Caco-2 (cell line): ENCODE data around the gene TRAPPC5. TPM values are rescaled to one million over a fixed set of nuclear protein-coding genes. Genes with fewer than 3 reads are reported as not detected.

ENCODE experiments used
- BruUV-seq: library from RNA; stranded (reverse); fragments of 400-500 nt; replicated peaks from 2 replicates; lab custom pipeline; 2021; lab: Mats Ljungman, UMichigan
- CTCF ChIA-PET: fragments of 300-600 bp; sonication (Branson Sonifier 250); formaldehyde crosslinking; loops from one replicate; lab custom pipeline; 2022; ENCODE audit warnings: antibody characterized with exemption; lab: Charles Lee
- POLR2A ChIA-PET: fragments of 300-600 bp; sonication (Branson Sonifier 250); formaldehyde crosslinking; loops from one replicate; lab custom pipeline; 2022; ENCODE audit warnings: antibody characterized with exemption; lab: Charles Lee
- DNase-seq, 2 experiments: peaks; one replicate each; pipeline versions ENCODE4 v3.0.0 to v3.0.0-alpha.2; 2020 to 2022
- H3K27me3 ChIP-seq: replicated peaks from 2 replicates; pipeline ENCODE4 v1.6.0; 2011; ENCODE audit warnings: low read length; ENCODE audit not compliant: control insufficient read depth, insufficient read depth
- H3K36me3 ChIP-seq: 2 replicates; pipeline ENCODE4 v1.5.1; 2011; ENCODE audit warnings: low read length; ENCODE audit not compliant: control insufficient read depth, insufficient read depth
- H3K4me1 ChIP-seq: fragments of 250-450 bp; sonication (Bioruptor Pico); 2 replicates; pipeline ENCODE4 v1.5.1; 2020; ENCODE audit warnings: mild to moderate bottlenecking
- H3K4me3 ChIP-seq: 2 replicates; pipeline ENCODE4 v1.5.1; 2011; ENCODE audit warnings: low read depth, mild to moderate bottlenecking, control low read depth, low read length
- H3K9me3 ChIP-seq: fragments of 250-450 bp; sonication (Bioruptor Pico); 2 replicates; pipeline ENCODE4 v1.5.1; 2020; ENCODE audit warnings: mild to moderate bottlenecking, moderate library complexity
- H3K27ac Mint-ChIP-seq: one replicate; pipeline ENCODE4 v1.8.0; 2022; ENCODE audit warnings: mixed read lengths; ENCODE audit not compliant: unreplicated experiment
- H3K27me3 Mint-ChIP-seq: one replicate; pipeline ENCODE4 v1.8.0; 2022; ENCODE audit warnings: mixed read lengths; ENCODE audit not compliant: insufficient read depth, unreplicated experiment
- H3K36me3 Mint-ChIP-seq: one replicate; pipeline ENCODE4 v1.8.0; 2022; ENCODE audit warnings: mild to moderate bottlenecking, mixed read lengths; ENCODE audit not compliant: insufficient read depth, unreplicated experiment
- H3K4me1 Mint-ChIP-seq: one replicate; pipeline ENCODE4 v1.8.0; 2022; ENCODE audit warnings: low read depth, mixed read lengths; ENCODE audit not compliant: unreplicated experiment
- H3K4me3 Mint-ChIP-seq: one replicate; pipeline ENCODE4 v1.8.0; 2022; ENCODE audit warnings: mild to moderate bottlenecking, moderate library complexity, mixed read lengths; ENCODE audit not compliant: unreplicated experiment
- H3K9me3 Mint-ChIP-seq: one replicate; pipeline ENCODE4 v1.8.0; 2022; ENCODE audit warnings: mixed read lengths; ENCODE audit not compliant: unreplicated experiment
- CTCF ChIP-seq, 2 experiments: fragments of 200-600 bp in 1 of 2; IDR thresholded peaks; 1 replicate in 1 of 2; 2 replicates in 1 of 2; pipeline versions ENCODE4 v1.5.1 to v1.8.0; 2011 to 2022; ENCODE audit warnings: antibody characterized with exemption in 1 of 2, control low read depth in 1 of 2, inconsistent platforms in 1 of 2, low read depth in 1 of 2, low read length in 1 of 2, mild to moderate bottlenecking in 1 of 2, moderate library complexity in 1 of 2; ENCODE audit not compliant: insufficient read depth in 1 of 2, severe bottlenecking in 1 of 2, unreplicated experiment in 1 of 2
- intact Hi-C: fragments of 100-400 bp; cut with micrococcal nuclease; formaldehyde crosslinking; loops from one replicate; pipeline ENCODE4 v1.10.0; 2022; ENCODE audit not compliant: unreplicated experiment
- total RNA-seq: library from RNA; stranded (reverse); gene quantifications from 2 replicates; pipeline ENCODE4 v1.2.3, GENCODE V29; 2022

The TRAPPC5 gene
- total RNA-seq, 1 experiment from 2014 or later, result 80.3 TPM

GRCh38 chr19:7679771-7680605 is 645 bp upstream of the TRAPPC5 start:
- H3K4me1 Mint-ChIP-seq, result peaks cover under 1% of the 10 kb centered on the region
- peaks cover 5% of the 10 kb centered on the region for H3K36me3 Mint-ChIP-seq
- no TSS peak for BruUV-seq
- H3K4me1 ChIP-seq, result peaks cover 10% of the 10 kb centered on the region; the same call in 1 of the 2 replicates
- no peaks in the 10 kb centered on the region for H3K36me3 ChIP-seq
- POLR2A ChIA-PET, result no interaction called here
- peak overlapping the region; percentile 97 for H3K4me3 ChIP-seq
- peaks cover under 1% of the 10 kb centered on the region for H3K9me3 Mint-ChIP-seq
- no peaks in the 10 kb centered on the region for H3K27me3 ChIP-seq
- no peaks in the 10 kb centered on the region for H3K9me3 ChIP-seq
- no peak for DNase-seq
- intact Hi-C loops, result loop anchor here (1.0 kb wide), 3 partner anchors 28 to 119 kb away; no protein-coding TSS in a partner anchor
- no peaks in the 10 kb centered on the region for H3K27me3 Mint-ChIP-seq
- peak overlapping the region; percentile 82 for H3K4me3 Mint-ChIP-seq
- no peak overlapping the region for H3K27ac Mint-ChIP-seq
- CTCF ChIA-PET, result interaction anchor here (0.6 to 1.7 kb wide), 13 partner anchors 17 to 173 kb away, joined by 3 to 34 read pairs (median 5); partner anchors contain the start of genes CAMSAP3, PET100 and XAB2
- no peak for TF ChIP-seq CTCF (IDR thresholded peaks at IDR 0.05; ENCODE audit: insufficient read depth in 1 of 2, low read depth in 1 of 2, low read length in 1 of 2, severe bottlenecking in 1 of 2, unreplicated experiment in 1 of 2)

DNA sequence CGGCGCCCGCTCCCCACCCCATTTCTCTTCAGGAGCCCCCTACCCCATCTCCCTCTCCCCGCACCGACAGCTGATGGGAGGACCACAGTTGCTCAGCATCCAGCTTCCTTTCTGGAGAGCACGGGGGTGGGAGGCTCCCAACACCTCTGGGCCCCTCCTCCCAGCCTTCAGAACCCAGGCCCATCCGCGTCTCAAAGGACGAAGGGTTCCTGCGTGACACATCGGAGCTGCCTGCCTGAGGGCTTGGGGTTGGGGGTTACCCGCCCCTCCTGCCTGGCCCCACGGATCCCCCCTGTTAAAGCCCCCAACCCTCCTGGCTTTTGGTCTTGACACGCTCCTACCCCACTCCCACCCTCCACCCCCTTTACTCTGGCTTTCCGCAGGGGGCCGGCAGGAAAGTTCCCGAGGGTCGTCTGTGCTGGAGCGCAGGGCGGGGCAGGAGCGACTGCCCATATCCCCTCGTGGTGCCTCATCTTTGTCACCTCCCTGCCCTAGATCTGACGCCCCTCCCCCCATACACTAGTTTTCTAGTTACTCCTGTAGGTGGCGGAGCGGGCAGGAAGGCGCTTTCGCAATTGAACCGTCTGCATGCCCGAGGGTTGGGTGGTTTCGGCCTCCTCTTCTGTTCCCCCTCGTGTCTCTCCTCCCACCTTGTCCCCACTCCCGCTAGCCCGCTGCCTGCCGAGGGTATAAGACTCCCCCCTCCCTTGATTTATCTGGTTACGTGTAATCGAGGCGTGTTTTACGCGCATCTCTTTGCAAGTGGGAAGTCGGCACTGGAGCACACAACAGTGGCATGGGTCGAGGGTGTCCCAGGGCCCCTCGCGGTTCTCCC is 924 bp downstream of the TRAPPC5 start:
- Histone ChIP-seq H3K36me3 (no peaks in the 10 kb centered on the region), H3K4me3 (peak overlapping the region; percentile 97), H3K9me3 (no peaks in the 10 kb centered on the region), H3K4me1 (peaks cover 13% of the 10 kb centered on the region; the same call in 1 of the 2 replicates), H3K27me3 (no peaks in the 10 kb centered on the region)
- Mint-ChIP-seq H3K4me3 (peak overlapping the region; percentile 82), H3K27ac (peak overlapping the region; percentile 77), H3K4me1 (peaks cover 9% of the 10 kb centered on the region), H3K9me3 (no peaks in the 10 kb centered on the region), H3K27me3 (no peaks in the 10 kb centered on the region), H3K36me3 (peaks cover 16% of the 10 kb centered on the region)
- DNase-seq, result peak; percentile 47 to 54
- no TSS peak for BruUV-seq
- ChIA-PET POLR2A (interaction anchor here (0.6 kb wide), 2 partner anchors 41 to 56 kb away, joined by 3 to 4 read pairs; no protein-coding TSS in a partner anchor), CTCF (interaction anchor here (0.6 to 1.7 kb wide), 25 partner anchors 11 to 1232 kb away, joined by 3 to 34 read pairs (median 4); partner anchors contain the start of genes CAMSAP3, PET100, RETN and XAB2)
- intact Hi-C loops, result no loop called here
- no peak for TF ChIP-seq CTCF (IDR thresholded peaks at IDR 0.05; ENCODE audit: insufficient read depth in 1 of 2, low read depth in 1 of 2, low read length in 1 of 2, severe bottlenecking in 1 of 2, unreplicated experiment in 1 of 2)
